Measurements from ENCODE around the gene DTX3.

DTX3 gene

GRCh38 chr12:57591782-57592325 lies 12.8 kb upstream of the DTX3 start:
- in situ Hi-C loops (cut with HindIII; ENCODE audit: low pct_ligation_motif_present, low sequenced_read_pairs): no loop called here
- peak overlapping the region; percentile 80 for H3K4me3 ChIP-seq (ENCODE audit: low read depth, low read length)
- peaks cover 2% of the 10 kb centered on the region for H3K27me3 ChIP-seq (replicated peaks)
- TF ChIP-seq CTCF (IDR thresholded peaks at IDR 0.05; ENCODE audit: low read depth, low read length, missing control alignments): no peak
- H3K36me3 ChIP-seq (replicated peaks): no peaks in the 10 kb centered on the region
- H3K27ac ChIP-seq: no peak overlapping the region
- no peak for DNase-seq

GRCh38 chr12:57592551-57593165 lies 12.0 kb upstream of the DTX3 start:
- H3K27ac ChIP-seq: no peak overlapping the region
- no peak for DNase-seq

GRCh38 chr12:57593187-57593586 lies 11.4 kb upstream of the DTX3 start:
- peaks cover 2% of the 10 kb centered on the region for H3K27me3 ChIP-seq (replicated peaks)
- H3K4me3 ChIP-seq (ENCODE audit: low read depth, low read length): no peak overlapping the region
- no peak overlapping the region for H3K27ac ChIP-seq
- no peaks in the 10 kb centered on the region for H3K36me3 ChIP-seq (replicated peaks)
- in situ Hi-C loops (cut with HindIII; ENCODE audit: low pct_ligation_motif_present, low sequenced_read_pairs): no loop called here
- TF ChIP-seq CTCF (IDR thresholded peaks at IDR 0.05; ENCODE audit: low read depth, low read length, missing control alignments): no peak
- DNase-seq: no peak

More at GRCh38 chr12:57592551-57593165, 12.0 kb upstream of the DTX3 start:
- TF ChIP-seq CTCF (IDR thresholded peaks at IDR 0.05; ENCODE audit: low read depth, low read length, missing control alignments): no peak
- Histone ChIP-seq H3K4me3 (ENCODE audit: low read depth, low read length) (no peak overlapping the region), H3K27me3 (replicated peaks) (peaks cover 2% of the 10 kb centered on the region), H3K36me3 (replicated peaks) (no peaks in the 10 kb centered on the region)
- in situ Hi-C loops (cut with HindIII; ENCODE audit: low pct_ligation_motif_present, low sequenced_read_pairs): no loop called here

- DNase-seq: no peak
- in situ Hi-C loops (cut with HindIII; ENCODE audit: low pct_ligation_motif_present, low sequenced_read_pairs): no loop called here
- H3K36me3 ChIP-seq (replicated peaks): peaks cover 3% of the 10 kb centered on the region
- no peaks in the 10 kb centered on the region for H3K27me3 ChIP-seq (replicated peaks)
- no peak overlapping the region for H3K4me3 ChIP-seq (ENCODE audit: low read depth, low read length)
- H3K27ac ChIP-seq: no peak overlapping the region
- TF ChIP-seq CTCF (IDR thresholded peaks at IDR 0.05; ENCODE audit: low read depth, low read length, missing control alignments): no peak
Observed at GRCh38 chr12:57600395-57600794, 4.2 kb upstream of the DTX3 start.

- in situ Hi-C loops (cut with HindIII; ENCODE audit: low pct_ligation_motif_present, low sequenced_read_pairs): no loop called here
- Histone ChIP-seq H3K36me3 (replicated peaks) (peaks cover 3% of the 10 kb centered on the region), H3K4me3 (ENCODE audit: low read depth, low read length) (no peak overlapping the region), H3K27ac (no peak overlapping the region), H3K27me3 (replicated peaks) (no peaks in the 10 kb centered on the region)
- no peak for TF ChIP-seq CTCF (IDR thresholded peaks at IDR 0.05; ENCODE audit: low read depth, low read length, missing control alignments)
- no peak for DNase-seq
Observed at GRCh38 chr12:57602544-57602943, 2.1 kb upstream of the DTX3 start.

GRCh38 chr12:57603324-57603723 lies 1.3 kb upstream of the DTX3 start:
- peaks cover 3% of the 10 kb centered on the region for H3K36me3 ChIP-seq (replicated peaks)
- H3K27ac ChIP-seq: no peak overlapping the region
- in situ Hi-C loops (cut with HindIII; ENCODE audit: low pct_ligation_motif_present, low sequenced_read_pairs): no loop called here
- H3K4me3 ChIP-seq (ENCODE audit: low read depth, low read length): no peak overlapping the region
- TF ChIP-seq CTCF (IDR thresholded peaks at IDR 0.05; ENCODE audit: low read depth, low read length, missing control alignments): no peak
- H3K27me3 ChIP-seq (replicated peaks): no peaks in the 10 kb centered on the region
- DNase-seq: no peak

Data from brain microvascular endothelial cell (primary cell).